Measurements from ENCODE around the gene DMD.

- no peak for TF ChIP-seq POLR2AphosphoS5 (IDR thresholded peaks at IDR 0.05; ENCODE audit: low read depth, low read length)
- TF ChIP-seq SIN3A (IDR thresholded peaks at IDR 0.05; ENCODE audit: borderline replicate concordance, insufficient read depth, low read length) = no peak
These were observed 1326.8 kb downstream of the DMD start for GRCh38 chrX:31884535-31884934.
